GM12892 (cell line): ENCODE measurements around the gene GPR42.
A peak's percentile ranks its signal among the peaks of the same experiment; 100 is the strongest.

Experiments
- POLR2A ChIP-seq: IDR thresholded peaks from 2 replicates; pipeline ENCODE4 v1.6.1; 2011; ENCODE audit warnings: low read depth, low read length, control low read depth
- POLR2AphosphoS5 ChIP-seq: IDR thresholded peaks from 2 replicates; pipeline ENCODE4 v1.6.1; 2011; ENCODE audit warnings: low read depth, low read length, control low read depth
- TAF1 ChIP-seq: IDR thresholded peaks from 2 replicates; pipeline ENCODE4 v1.6.1; 2011; ENCODE audit warnings: low read depth, mild to moderate bottlenecking, control low read depth, low read length, borderline replicate concordance

DNA sequence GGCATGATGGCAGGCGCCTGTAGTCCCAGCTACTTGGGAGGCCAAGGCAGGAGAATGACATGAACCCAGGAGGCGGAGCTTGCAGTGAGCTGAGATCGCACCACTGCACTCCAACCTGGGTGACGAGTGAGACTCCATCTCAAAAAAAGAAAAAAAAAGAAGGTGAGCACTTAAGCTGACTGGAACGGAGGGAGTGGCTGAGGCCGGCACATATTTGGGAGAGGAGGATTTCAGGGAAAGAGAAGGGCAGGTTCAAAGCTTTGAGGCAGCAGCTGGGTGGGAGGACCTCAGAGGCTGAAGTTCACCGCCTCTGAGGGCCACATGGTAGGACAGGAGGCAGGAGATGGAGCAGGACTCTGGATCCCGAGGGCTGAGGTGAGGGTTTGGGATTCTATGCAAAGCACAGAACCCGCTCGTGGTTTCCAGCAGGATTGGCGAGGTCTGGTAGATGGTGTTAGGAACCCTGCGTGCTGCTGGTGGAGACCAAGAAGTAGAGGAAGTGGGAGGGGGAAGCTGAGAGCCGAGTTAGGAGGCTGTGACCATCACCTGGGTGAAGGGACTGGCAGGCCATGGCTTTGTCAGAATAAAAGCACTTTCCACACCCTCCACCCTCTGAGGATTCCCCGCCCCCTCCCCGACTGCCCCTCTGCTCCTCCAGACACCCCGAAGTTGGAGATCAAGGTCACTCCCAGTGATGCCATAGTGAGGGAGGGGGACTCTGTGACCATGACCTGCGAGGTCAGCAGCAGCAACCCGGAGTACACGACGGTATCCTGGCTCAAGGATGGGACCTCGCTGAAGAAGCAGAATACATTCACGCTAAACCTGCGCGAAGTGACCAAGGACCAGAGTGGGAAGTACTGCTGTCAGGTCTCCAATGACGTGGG, 33.5 kb upstream of the GPR42 start:
- TF ChIP-seq POLR2A (0 out of 2 replicates have a peak, but pooled peaks have one; percentile 16), TAF1 (no peak), POLR2AphosphoS5 (peak; percentile 54)
